GM12878 (cell line): ENCODE measurements around the gene TAS2R46. TPM values are rescaled to one million over a fixed set of nuclear protein-coding genes. Genes with fewer than 3 reads are reported as not detected.
"Not testable (repeated sequence)": the region's sequence is repeated elsewhere in the genome, so short reads cannot be mapped to it uniquely, and the experiment has no call there.

Source experiments
- ATAC-seq: fragments of 200-7000 bp; cut with Tn5 transposase; 3 replicates; pipeline ENCODE4 v1.9.1; 2020; ENCODE audit warnings: mild to moderate bottlenecking, moderate library complexity
- BruUV-seq: library from RNA; stranded (reverse); fragments of 400-500 nt; replicated peaks from 2 replicates; lab custom pipeline; 2021; lab: Mats Ljungman, UMichigan
- CTCF ChIA-PET: fragments of 300-600 bp; sonication (Branson Sonifier 250); formaldehyde crosslinking; extraction: SDS; loops from one replicate; lab custom pipeline; 2021; ENCODE audit warnings: inconsistent platforms; lab: Yijun Ruan, JAX
- POLR2A ChIA-PET: fragments of 350-600 bp; formaldehyde crosslinking; extraction: SDS; loops from one replicate; lab custom pipeline; 2021; ENCODE audit warnings: inconsistent platforms; lab: Charles Lee
- RAD21 ChIA-PET: fragments of 300-600 bp; sonication (Branson Sonifier 250); formaldehyde crosslinking; loops from one replicate; lab custom pipeline; 2023; ENCODE audit warnings: antibody characterized with exemption; ENCODE audit not compliant: unreplicated experiment; lab: Charles Lee
- SMC1A ChIA-PET: fragments of 300-600 bp; sonication (Branson Sonifier 250); formaldehyde crosslinking; loops from one replicate; lab custom pipeline; 2023; ENCODE audit not compliant: unreplicated experiment, uncharacterized antibody; lab: Charles Lee
- DNase-seq: peaks from one replicate; pipeline ENCODE4 v3.0.0-alpha.2; 2011; ENCODE audit warnings: low read depth, low spot score
- FAIRE-seq: peaks from 3 replicates; lab custom pipeline; 2011; peaks lifted over from hg19 to GRCh38; lab: Jason Lieb, UNC
- H2AFZ ChIP-seq: 2 replicates; pipeline ENCODE4 v1.6.0; 2011; ENCODE audit warnings: low read depth, low read length, control low read depth; ENCODE audit not compliant: control insufficient read depth
- H3K27ac ChIP-seq: 2 replicates; pipeline ENCODE4 v1.5.1; 2011; ENCODE audit warnings: control low read depth; ENCODE audit not compliant: control insufficient read depth, insufficient read depth
- H3K27me3 ChIP-seq, 2 experiments: replicated peaks in 1 of 2; 2 replicates each; pipeline versions ENCODE4 v1.6.0 to v1.6.1; 2011; ENCODE audit warnings: low read length in 1 of 2; ENCODE audit not compliant: control insufficient read depth in 2 of 2, insufficient read depth in 2 of 2
- H3K36me3 ChIP-seq, 2 experiments: 2 replicates each; pipeline ENCODE4 v1.5.1; 2011; ENCODE audit warnings: low read length in 1 of 2; ENCODE audit not compliant: control insufficient read depth in 2 of 2, insufficient read depth in 2 of 2
- H3K4me1 ChIP-seq: 2 replicates; pipeline ENCODE4 v1.6.1; 2011; ENCODE audit warnings: mild to moderate bottlenecking, low read length, moderate library complexity, mixed read lengths; ENCODE audit not compliant: control insufficient read depth, insufficient read depth
- H3K4me2 ChIP-seq: 2 replicates; pipeline ENCODE4 v1.6.0; 2011; ENCODE audit warnings: control low read depth; ENCODE audit not compliant: control insufficient read depth, insufficient read depth
- H3K4me3 ChIP-seq: fragments of 200-600 bp; sonication (generic); 2 replicates; pipeline ENCODE4 v1.5.1; 2016
- H3K79me2 ChIP-seq: 2 replicates; pipeline ENCODE4 v1.6.0; 2011; ENCODE audit warnings: low read length; ENCODE audit not compliant: control insufficient read depth, insufficient read depth
- H3K9ac ChIP-seq: 2 replicates; pipeline ENCODE4 v1.8.0; 2011; ENCODE audit warnings: low read length, control low read depth, mixed read lengths; ENCODE audit not compliant: control insufficient read depth, insufficient read depth
- H3K9me3 ChIP-seq: replicated peaks from 3 replicates; pipeline ENCODE4 v1.5.1; 2011; ENCODE audit warnings: mild to moderate bottlenecking, low read length; ENCODE audit not compliant: control insufficient read depth, insufficient read depth
- H4K20me1 ChIP-seq: 2 replicates; pipeline ENCODE4 v1.6.0; 2011; ENCODE audit not compliant: control insufficient read depth, insufficient read depth
- CBX3 ChIP-seq: fragments of 200-600 bp; sonication (generic); IDR thresholded peaks from 2 replicates; pipeline ENCODE4 v1.6.1; 2016; ENCODE audit warnings: low read depth, borderline replicate concordance
- EGR1 ChIP-seq, 2 experiments: IDR thresholded peaks; 1 replicate in 1 of 2; 2 replicates in 1 of 2; pipeline ENCODE4 v1.6.1; 2011 to 2012; ENCODE audit warnings: low read depth in 2 of 2, low read length in 2 of 2, borderline replicate concordance in 1 of 2, mild to moderate bottlenecking in 1 of 2, moderate library complexity in 1 of 2
- HDAC6 ChIP-seq: fragments of 200-600 bp; sonication (generic); IDR thresholded peaks from one replicate; pipeline ENCODE4 v1.8.0; 2017; ENCODE audit warnings: antibody characterized with exemption; ENCODE audit not compliant: unreplicated experiment
- IKZF1 ChIP-seq: fragments of 450-650 bp; conservative IDR thresholded peaks from 2 replicates; pipeline ENCODE4 v1.6.1; 2017; ENCODE audit warnings: antibody characterized with exemption, mild to moderate bottlenecking
- MTA2 ChIP-seq: fragments of 450-650 bp; IDR thresholded peaks from 2 replicates; pipeline ENCODE4 v1.6.1; 2016; ENCODE audit warnings: low read depth, mild to moderate bottlenecking, moderate library complexity
- MTA3 ChIP-seq: IDR thresholded peaks from 2 replicates; pipeline ENCODE4 v1.6.1; 2012; ENCODE audit warnings: low read length, inconsistent platforms, borderline replicate concordance
- NFXL1 ChIP-seq: fragments of 450-650 bp; IDR thresholded peaks from 2 replicates; pipeline ENCODE4 v1.6.1; 2017; ENCODE audit warnings: antibody characterized with exemption, mild to moderate bottlenecking, borderline replicate concordance
- NFYB ChIP-seq: IDR thresholded peaks from 2 replicates; pipeline ENCODE4 v1.6.1; 2011; ENCODE audit warnings: low read depth, mild to moderate bottlenecking, low read length, improper control_type of control experiment, moderate library complexity; ENCODE audit not compliant: insufficient read depth
- POU2F2 ChIP-seq: IDR thresholded peaks from 3 replicates; pipeline ENCODE4 v1.6.1; 2011; ENCODE audit warnings: low read depth, mild to moderate bottlenecking, low read length, borderline replicate concordance
- RAD21 ChIP-seq: IDR thresholded peaks from 2 replicates; pipeline ENCODE4 v1.6.1; 2011; ENCODE audit warnings: mild to moderate bottlenecking, low read depth, low read length, moderate library complexity; ENCODE audit not compliant: insufficient read depth
- RCOR1 ChIP-seq: conservative IDR thresholded peaks from 2 replicates; pipeline ENCODE4 v1.6.1; 2012; ENCODE audit warnings: low read depth, low read length, improper control_type of control experiment
- SUZ12 ChIP-seq: fragments of 200-600 bp; sonication (generic); IDR thresholded peaks from one replicate; pipeline ENCODE4 v1.6.1; 2018; ENCODE audit warnings: antibody characterized with exemption, mild to moderate bottlenecking; ENCODE audit not compliant: unreplicated experiment
- WGBS: methylation state at CpG from one replicate; pipeline ENCODE4 v1.1.6; 2016; ENCODE audit warnings: low lambda C conversion rate; ENCODE audit not compliant: insufficient replicate concordance, insufficient coverage; ENCODE audit errors: missing lambda C conversion rate; 5-methylcytosine and 5-hydroxymethylcytosine counted together
- in situ Hi-C: fragments of 300-500 bp; cut with MboI; formaldehyde crosslinking; loops from 9 replicates; pipeline ENCODE4 v1.14.3; 2018; ENCODE audit warnings: mixed read lengths
- intact Hi-C: fragments of 100-400 bp; cut with micrococcal nuclease; formaldehyde crosslinking; loops from one replicate; pipeline ENCODE4 v1.14.2; 2022; ENCODE audit not compliant: unreplicated experiment
- polyA plus RNA-seq, 11 experiments: library from polyadenylated mRNA; depleted of rRNA in 4 of 11; unstranded in 6 of 11; stranded (reverse) in 5 of 11; fragments of >200 nt; fragmentation: Nextera tagmentation in 4 of 11; fragmentation: Illumina TruSeq in 1 of 11; extraction: Ambion mirVana in 4 of 11; extraction: Trizol in 1 of 11; gene quantifications; 1 replicate in 1 of 11; 2 replicates in 10 of 11; pipeline versions ENCODE4 v1.2.1 to v1.2.3, GENCODE V29; 2011 to 2016; ENCODE audit warnings: inconsistent platforms in 2 of 11, missing spikeins in 2 of 11, low read depth in 1 of 11
- total RNA-seq, 4 experiments: library from RNA; depleted of rRNA in 3 of 4; stranded (reverse); fragments of >200 nt in 3 of 4; fragmentation: Illumina TruSeq in 1 of 4; extraction: Trizol in 1 of 4; gene quantifications; 2 replicates each; pipeline versions ENCODE4 v1.2.1 to v1.2.3, GENCODE V29; 2013 to 2021

The TAS2R46 gene
- total and polyA plus RNA-seq, 10 of the 15 experiments (the other 5 are each of a cell fraction or from before 2014, with no cell fraction given): 0.07 to 3.8 (median 0.55) TPM; not detected in 2

GRCh38 chr12:11094910-11095309 is 32.8 kb upstream of the TAS2R46 start:
- H3K4me3 ChIP-seq, H3K27me3 ChIP-seq, H3K9me3 ChIP-seq, H3K4me1 ChIP-seq, DNase-seq, H3K27ac ChIP-seq, H3K9ac ChIP-seq, SMC1A ChIA-PET, POLR2A ChIA-PET, CTCF ChIA-PET, RAD21 ChIA-PET, intact Hi-C loops, H3K36me3 ChIP-seq, in situ Hi-C loops, H2AFZ ChIP-seq, BruUV-seq, H3K4me2 ChIP-seq, H4K20me1 ChIP-seq, H3K79me2 ChIP-seq: not testable (repeated sequence)
- no CpG with 5 or more reads among the region's 2 CpGs for WGBS
- peak; percentile 63 for ATAC-seq
- FAIRE-seq: peak; percentile 74

- Histone ChIP-seq H3K4me3 (no peak within 1 kb of the TSS), H3K27ac (no peak within 1 kb of the TSS), H3K4me2 (no peak within 1 kb of the TSS), H3K9me3 (no peaks in the 10 kb centered on the region; the same call in 1 of the 3 replicates), H3K4me1 (no peaks in the 10 kb centered on the region), H3K79me2 (no peaks in the 10 kb centered on the region), H3K9ac (no peak within 1 kb of the TSS), H3K36me3 (no peaks in the 10 kb centered on the region), H2AFZ (no peak within 1 kb of the TSS), H3K27me3 (no peaks in the 10 kb centered on the region), H4K20me1 (no peaks in the 10 kb centered on the region)
- DNase-seq: no peak
- 100% methylated on average over 5 of the region's 6 CpGs for WGBS
- intact Hi-C loops (no loop called here), in situ Hi-C loops (no loop called here)
- ChIA-PET SMC1A (no interaction called here), RAD21 (no interaction called here), CTCF (no interaction called here), POLR2A (no interaction called here)
- no TSS peak for BruUV-seq
- ATAC-seq: no peak
- FAIRE-seq: no peak
- no peak for TF ChIP-seq EGR1 (IDR thresholded peaks at IDR 0.05; ENCODE audit: borderline replicate concordance in 1 of 2, low read depth in 2 of 2, low read length in 2 of 2)
- no peak for TF ChIP-seq HDAC6
- no peak for TF ChIP-seq MTA2
- TF ChIP-seq NFYB: no peak
- TF ChIP-seq NFXL1: no peak
- TF ChIP-seq CBX3: no peak
- no peak for TF ChIP-seq SUZ12
- TF ChIP-seq IKZF1: no peak
- no peak for TF ChIP-seq RAD21
- no peak for TF ChIP-seq RCOR1
- no peak for TF ChIP-seq MTA3
- no peak for TF ChIP-seq POU2F2
These were observed 30.0 kb upstream of the TAS2R46 start, which contains the start of gene TAS2R43 for GRCh38 chr12:11092128-11092527. Gene TAS2R43, minus strand, starts transcription at chr12:11092313. Its CDS starts 84 bp downstream, at chr12:11092229.
